Hepatocyte (in vitro differentiated cells): Measurements from ENCODE around the gene LDB2.

Experiments used
- EZH2 ChIP-seq: fragments of 200-600 bp; sonication (generic); IDR thresholded peaks from 2 replicates; pipeline ENCODE4 v1.6.1; 2016; ENCODE audit warnings: antibody characterized with exemption, mild to moderate bottlenecking, borderline replicate concordance
- TF ChIP-seq, protein P1 (sequence below): fragments of 200-600 bp; sonication (generic); IDR thresholded peaks from 2 replicates; pipeline ENCODE4 v1.5.1; 2016; ENCODE audit warnings: antibody characterized with exemption, mild to moderate bottlenecking; ENCODE audit not compliant: poor library complexity

DNA sequence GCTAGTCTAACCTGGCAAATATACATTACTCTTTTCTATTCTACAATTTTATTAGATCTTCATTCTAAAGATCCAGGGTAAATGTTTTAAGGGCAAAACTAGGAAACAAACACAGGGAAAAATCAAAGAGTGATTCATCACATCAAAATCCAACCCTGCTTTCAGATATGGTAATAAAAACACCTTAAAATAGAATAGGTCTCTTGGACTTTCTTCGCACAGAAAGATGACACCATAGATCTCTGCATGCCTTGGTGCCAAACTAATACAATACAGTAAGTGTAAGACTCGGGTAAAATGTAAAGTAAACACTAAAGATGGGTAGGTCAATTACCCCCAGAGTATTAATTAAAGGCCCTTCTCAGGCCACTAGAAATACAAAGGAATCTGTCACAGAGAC, 34.2 kb downstream of the LDB2 start:
- TF ChIP-seq, protein P1, sequence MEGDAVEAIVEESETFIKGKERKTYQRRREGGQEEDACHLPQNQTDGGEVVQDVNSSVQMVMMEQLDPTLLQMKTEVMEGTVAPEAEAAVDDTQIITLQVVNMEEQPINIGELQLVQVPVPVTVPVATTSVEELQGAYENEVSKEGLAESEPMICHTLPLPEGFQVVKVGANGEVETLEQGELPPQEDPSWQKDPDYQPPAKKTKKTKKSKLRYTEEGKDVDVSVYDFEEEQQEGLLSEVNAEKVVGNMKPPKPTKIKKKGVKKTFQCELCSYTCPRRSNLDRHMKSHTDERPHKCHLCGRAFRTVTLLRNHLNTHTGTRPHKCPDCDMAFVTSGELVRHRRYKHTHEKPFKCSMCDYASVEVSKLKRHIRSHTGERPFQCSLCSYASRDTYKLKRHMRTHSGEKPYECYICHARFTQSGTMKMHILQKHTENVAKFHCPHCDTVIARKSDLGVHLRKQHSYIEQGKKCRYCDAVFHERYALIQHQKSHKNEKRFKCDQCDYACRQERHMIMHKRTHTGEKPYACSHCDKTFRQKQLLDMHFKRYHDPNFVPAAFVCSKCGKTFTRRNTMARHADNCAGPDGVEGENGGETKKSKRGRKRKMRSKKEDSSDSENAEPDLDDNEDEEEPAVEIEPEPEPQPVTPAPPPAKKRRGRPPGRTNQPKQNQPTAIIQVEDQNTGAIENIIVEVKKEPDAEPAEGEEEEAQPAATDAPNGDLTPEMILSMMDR = no peak
- no peak for TF ChIP-seq EZH2
